Immature natural killer cell (primary cell): ENCODE measurements around the gene PPIL4. TPM values are rescaled to one million over a fixed set of nuclear protein-coding genes. Genes with fewer than 3 reads are reported as not detected.

Experiments
- DNase-seq, 3 donors: peaks; one replicate each; pipeline ENCODE4 v3.0.0; 2022; ENCODE audit warnings: mixed read lengths in 1 of 3
- H3K27ac Mint-ChIP-seq, 6 donors: one replicate each; pipeline ENCODE4 v1.8.0; 2020; ENCODE audit warnings: mixed read lengths in 6 of 6, mild to moderate bottlenecking in 5 of 6, inconsistent platforms in 4 of 6, moderate library complexity in 3 of 6
- H3K27me3 Mint-ChIP-seq, 3 donors: one replicate each; pipeline ENCODE4 v1.8.0; 2020 to 2021; ENCODE audit warnings: low read depth in 3 of 3, mild to moderate bottlenecking in 3 of 3, mixed read lengths in 3 of 3, moderate library complexity in 3 of 3, inconsistent platforms in 1 of 3
- H3K36me3 Mint-ChIP-seq, 3 donors: one replicate each; pipeline ENCODE4 v1.8.0; 2020; ENCODE audit warnings: mixed read lengths in 3 of 3, inconsistent platforms in 2 of 3, mild to moderate bottlenecking in 2 of 3
- H3K4me1 Mint-ChIP-seq, 2 donors: one replicate each; pipeline ENCODE4 v1.8.0; 2020; ENCODE audit warnings: inconsistent platforms in 2 of 2, mild to moderate bottlenecking in 2 of 2, mixed read lengths in 2 of 2, moderate library complexity in 1 of 2
- H3K4me3 Mint-ChIP-seq, 5 donors: one replicate each; pipeline ENCODE4 v1.8.0; 2020; ENCODE audit warnings: mild to moderate bottlenecking in 5 of 5, mixed read lengths in 5 of 5, inconsistent platforms in 3 of 5, moderate library complexity in 3 of 5
- H3K9me3 Mint-ChIP-seq, 6 donors: one replicate each; pipeline ENCODE4 v1.8.0; 2020; ENCODE audit warnings: mild to moderate bottlenecking in 6 of 6, mixed read lengths in 6 of 6, inconsistent platforms in 4 of 6, moderate library complexity in 3 of 6
- polyA plus RNA-seq, 3 donors: library from polyadenylated mRNA; unstranded; fragments of 300-500 nt; fragmentation: Illumina TruSeq; gene quantifications; one replicate each; pipeline ENCODE4 v1.2.3, GENCODE V29; 2021

The PPIL4 gene
- polyA plus RNA-seq, 3 donors from 2014 or later, result 5.2 to 13.1 (median 9.4) TPM

DNA sequence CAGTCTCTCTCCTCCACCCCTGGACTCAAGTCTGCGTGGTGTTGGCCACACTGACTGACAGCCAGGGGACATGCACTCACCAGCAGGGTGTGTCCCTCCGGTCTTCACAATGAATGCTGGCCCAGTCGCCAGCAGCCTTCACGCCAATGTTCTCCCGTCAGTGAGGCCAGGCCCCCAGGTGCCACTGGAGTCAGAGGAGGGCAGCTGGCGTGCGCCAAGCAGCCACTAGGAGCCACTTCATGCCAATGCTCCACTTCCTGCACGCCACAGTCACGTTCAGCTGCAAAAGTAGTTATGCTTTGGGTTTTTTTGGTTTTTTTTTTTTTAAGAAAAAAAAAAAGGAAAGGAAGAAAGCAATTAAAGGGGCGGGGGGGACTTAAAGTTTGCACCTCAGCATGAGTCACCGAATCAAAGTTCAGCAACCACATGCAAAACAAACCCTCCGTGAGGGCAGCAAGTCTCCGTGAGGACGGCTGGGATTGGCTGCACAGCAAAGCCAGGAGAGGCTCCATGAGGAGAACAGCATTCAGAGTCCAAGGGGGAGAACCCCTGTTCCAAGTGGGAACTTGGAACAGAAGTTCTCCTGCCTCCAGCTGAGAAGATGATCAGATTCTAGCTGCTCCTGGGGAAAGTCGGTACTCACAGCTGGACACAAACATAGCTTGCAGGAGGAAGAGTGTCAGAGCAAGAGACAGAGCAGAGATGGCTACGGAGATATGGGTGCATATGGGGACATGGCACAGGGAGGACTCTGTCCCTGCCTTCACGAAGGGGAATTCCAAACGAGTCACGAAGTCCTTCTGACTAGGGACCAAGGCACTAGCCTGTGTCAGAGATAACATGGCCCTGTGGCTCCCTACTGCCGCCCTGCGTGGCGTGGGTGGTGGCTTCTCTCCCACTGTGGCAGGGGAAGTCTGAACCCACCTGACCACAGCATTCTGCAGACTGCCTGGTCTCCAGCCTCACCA is 60.8 kb downstream of the PPIL4 start, which contains the start of gene ZC3H12D:
Gene ZC3H12D, minus strand, starts transcription at position 282 of the 968 bp plus-strand sequence. CDS start 10,471 bp downstream, outside the sequence.
- peak; percentile 45 to 69 (median 46) for DNase-seq

DNA sequence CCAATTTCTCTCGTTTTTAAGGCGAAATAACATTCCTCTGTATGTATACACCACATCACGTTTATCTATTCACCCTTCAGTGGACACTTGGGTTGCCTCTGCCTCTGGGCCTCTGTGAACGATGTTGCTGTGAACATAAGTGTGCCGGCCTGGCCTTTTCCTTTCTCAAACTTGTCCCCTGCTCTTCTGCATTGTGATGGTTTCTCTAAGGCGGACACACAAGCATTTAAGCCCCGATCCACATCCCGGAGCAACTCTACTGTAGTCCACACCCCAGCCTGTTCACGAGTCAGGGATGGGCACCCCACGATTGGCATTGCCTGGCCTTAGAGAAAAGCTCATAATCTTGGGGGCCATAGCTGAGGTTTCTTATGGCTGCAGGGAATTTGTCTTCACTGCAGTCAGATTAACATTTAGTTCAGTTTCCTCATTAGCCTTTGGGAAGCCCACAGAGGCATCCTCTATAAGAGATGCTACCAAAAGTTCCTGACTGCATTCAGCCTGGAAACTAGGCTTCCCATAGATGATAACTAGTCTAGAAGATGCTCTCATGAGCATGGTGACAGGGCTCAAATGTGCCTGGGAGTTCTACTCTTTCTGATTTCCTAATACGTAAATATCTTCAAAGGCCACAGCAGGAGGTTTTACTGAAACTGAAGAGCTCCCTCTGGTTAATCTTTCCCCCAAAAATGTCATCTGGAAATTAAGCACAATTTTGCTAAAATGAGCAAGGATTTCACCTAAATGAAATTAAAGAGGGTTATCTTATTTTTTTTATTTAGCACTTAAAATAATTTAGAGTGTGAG is 61.8 kb downstream of the PPIL4 start:
- Mint-ChIP-seq H3K4me3 (peak overlapping the region in 4 of 5 donors; percentile 11 to 83 (median 26)), H3K27me3 (peaks cover 4 to 7% (median 7%) of the 10 kb centered on the region in 3 donors), H3K4me1 (peaks cover 28 to 44% of the 10 kb centered on the region in 2 donors), H3K36me3 (no peaks in the 10 kb centered on the region), H3K27ac (peak overlapping the region in 3 of 6 donors; percentile 73 to 90 (median 85)), H3K9me3 (no peaks in the 10 kb centered on the region)
- no peak for DNase-seq

More for the DNA sequence above, 60.8 kb downstream of the PPIL4 start, which contains the start of gene ZC3H12D:
- Mint-ChIP-seq H3K4me3 (peak within 1 kb of the TSS; percentile 54 to 83 (median 75)), H3K27ac (peak within 1 kb of the TSS; percentile 58 to 90 (median 72)), H3K27me3 (peaks cover 4 to 7% (median 7%) of the 10 kb centered on the region in 3 donors), H3K4me1 (peaks cover 28 to 44% of the 10 kb centered on the region in 2 donors), H3K36me3 (no peaks in the 10 kb centered on the region), H3K9me3 (no peaks in the 10 kb centered on the region)

DNA sequence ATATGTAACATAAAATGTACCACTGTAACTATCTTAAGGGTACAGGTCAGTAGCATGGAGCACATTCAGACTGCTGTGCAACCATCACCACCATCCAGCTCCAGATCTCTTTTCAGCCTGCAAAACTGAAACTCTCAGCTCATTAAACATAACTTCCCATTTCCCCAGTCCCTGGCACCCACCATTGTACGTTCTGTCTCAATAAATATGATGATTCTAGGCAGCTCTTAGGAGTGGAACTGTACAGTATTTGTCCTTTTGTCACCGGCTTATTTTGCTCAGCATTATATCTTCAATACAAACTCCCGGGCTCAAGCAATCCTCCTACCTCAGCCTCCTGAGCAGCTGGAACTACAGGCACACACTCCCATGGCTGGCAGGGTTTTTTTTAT is 62.5 kb downstream of the PPIL4 start:
- no peak for DNase-seq
- Mint-ChIP-seq H3K4me3 (peak overlapping the region in 3 of 5 donors; percentile 10 to 83 (median 34)), H3K9me3 (no peaks in the 10 kb centered on the region), H3K4me1 (peaks cover 28 to 44% of the 10 kb centered on the region in 2 donors), H3K27ac (peak overlapping the region in 5 of 6 donors; percentile 11 to 90 (median 42)), H3K27me3 (peaks cover 4 to 11% (median 7%) of the 10 kb centered on the region in 3 donors), H3K36me3 (no peaks in the 10 kb centered on the region)

DNA sequence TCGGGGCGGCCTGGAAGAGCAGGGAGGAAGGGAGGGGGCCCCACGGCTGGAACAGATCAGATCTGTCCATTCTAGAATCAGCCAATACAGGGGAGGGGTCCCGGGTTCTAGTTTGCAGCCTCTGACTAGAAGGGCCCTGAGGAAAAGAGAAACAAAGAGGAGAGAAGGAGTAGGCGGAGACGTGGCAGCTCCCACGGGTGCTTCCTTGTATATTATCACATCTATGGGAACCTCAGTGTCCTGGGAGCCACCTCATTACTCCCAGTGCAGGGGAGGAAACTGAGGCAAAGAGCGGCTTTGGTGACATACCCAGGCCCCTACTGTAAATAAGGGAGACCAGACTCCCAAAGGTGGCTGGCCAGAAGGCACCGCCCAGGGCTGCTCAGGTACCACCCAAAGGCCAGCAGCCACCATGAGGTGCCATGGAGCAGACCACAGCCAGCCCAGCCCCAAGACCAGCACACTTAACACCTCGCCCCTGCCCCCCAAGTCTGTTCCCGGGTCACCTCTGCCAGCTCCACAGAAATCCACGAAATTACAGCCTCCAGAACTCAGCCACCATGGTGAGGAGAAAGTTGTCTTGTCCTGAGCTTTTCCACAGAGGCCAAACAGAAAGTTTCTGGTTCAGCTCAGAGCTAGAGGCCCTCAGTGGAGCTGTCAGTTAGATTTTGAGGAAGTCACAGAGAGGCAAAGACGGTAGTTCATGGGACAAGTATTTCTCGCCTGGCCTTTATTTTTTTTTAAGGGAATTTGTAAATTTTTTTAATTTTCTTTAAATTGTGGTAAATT is 63.1 kb downstream of the PPIL4 start:
- no peak for DNase-seq
- Mint-ChIP-seq H3K4me1 (peaks cover 28 to 44% of the 10 kb centered on the region in 2 donors), H3K4me3 (peak overlapping the region; percentile 80 to 91 (median 83)), H3K36me3 (no peaks in the 10 kb centered on the region), H3K9me3 (no peaks in the 10 kb centered on the region), H3K27me3 (peaks cover 4 to 11% (median 7%) of the 10 kb centered on the region in 3 donors), H3K27ac (peak overlapping the region in 5 of 6 donors; percentile 18 to 89 (median 56))

DNA sequence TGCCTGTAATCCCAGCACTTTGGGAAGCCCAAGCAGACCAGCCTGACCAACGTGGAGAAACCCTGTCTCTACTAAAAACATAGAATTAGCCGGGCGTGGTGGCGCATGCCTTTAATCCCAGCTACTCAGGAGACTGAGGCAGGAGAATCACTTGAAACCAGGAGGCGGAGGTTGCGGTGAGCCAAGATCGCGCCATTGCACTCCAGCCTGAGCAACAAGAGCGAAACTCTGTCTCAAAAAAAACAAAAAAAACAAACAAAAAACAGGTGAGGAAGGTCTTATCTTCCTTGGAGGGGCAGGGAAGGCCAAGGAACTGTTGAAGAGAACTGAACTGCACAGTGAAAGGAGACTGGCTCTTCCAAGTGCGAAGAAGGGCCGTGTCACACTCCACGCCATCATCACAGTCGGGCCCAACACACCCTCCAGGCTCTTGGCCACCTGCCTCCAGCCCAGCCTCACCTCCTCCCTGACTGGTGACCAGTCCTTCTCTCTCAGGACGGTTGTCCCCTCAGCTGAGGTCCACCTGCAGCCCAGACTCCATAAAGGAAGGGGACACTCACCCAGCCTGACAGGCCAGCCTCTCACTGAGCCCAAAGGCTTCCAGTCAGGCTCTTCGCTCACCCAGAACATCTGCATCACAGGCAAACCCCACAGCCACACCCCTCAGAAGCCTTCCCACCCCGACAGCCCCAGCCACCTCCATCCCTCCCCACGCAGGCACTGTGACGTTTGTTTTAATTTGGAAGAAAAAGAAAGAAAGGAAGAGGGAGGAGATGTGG is 65.2 kb downstream of the PPIL4 start:
- peak overlapping the region; percentile 12 to 80 (median 39) for H3K4me3 Mint-ChIP-seq
- peaks cover 3 to 15% (median 4%) of the 10 kb centered on the region in 3 donors for H3K27me3 Mint-ChIP-seq
- no peak for DNase-seq
- no peaks in the 10 kb centered on the region for H3K9me3 Mint-ChIP-seq
- H3K27ac Mint-ChIP-seq, result peak overlapping the region in 1 of 6 donors; percentile 75
- H3K4me1 Mint-ChIP-seq, result peaks cover 28 to 42% of the 10 kb centered on the region in 2 donors
- no peaks in the 10 kb centered on the region for H3K36me3 Mint-ChIP-seq

DNA sequence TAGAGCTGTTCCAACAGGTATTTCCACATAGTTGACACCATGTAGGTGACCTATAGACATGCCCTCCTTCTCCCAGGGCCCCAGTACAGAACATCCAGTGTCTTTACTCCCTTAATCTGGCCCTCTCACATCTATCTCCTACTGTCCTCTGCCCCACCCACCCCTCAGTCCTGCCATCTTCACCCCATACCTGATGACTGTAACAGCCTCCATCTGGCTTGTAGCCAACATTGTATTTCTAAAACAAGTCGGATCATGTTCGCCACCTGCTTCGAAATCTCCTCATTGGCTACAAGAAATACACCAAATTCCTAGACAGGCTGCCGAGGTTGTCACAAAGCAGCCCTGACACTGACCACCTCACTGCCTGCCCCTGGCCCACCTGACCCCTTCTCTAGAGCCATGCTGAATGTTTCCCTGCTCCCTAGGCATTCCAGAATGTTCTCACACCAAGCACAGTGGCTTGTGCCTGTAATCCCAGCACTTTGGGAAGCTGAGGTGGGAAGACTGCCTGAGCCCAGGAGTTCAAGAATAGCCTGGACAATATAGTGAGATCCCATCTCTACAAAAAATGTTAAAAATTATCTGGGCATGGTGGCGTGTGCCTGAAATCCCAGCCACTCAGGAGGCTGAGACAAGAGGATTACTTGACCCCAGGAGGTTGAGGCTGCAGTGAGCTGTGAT is 67.1 kb downstream of the PPIL4 start:
- H3K9me3 Mint-ChIP-seq, result no peaks in the 10 kb centered on the region
- H3K36me3 Mint-ChIP-seq, result no peaks in the 10 kb centered on the region
- peaks cover 0 to 8% (median 4%) of the 10 kb centered on the region in 3 donors for H3K27me3 Mint-ChIP-seq
- no peak for DNase-seq
- H3K4me3 Mint-ChIP-seq, result no peak overlapping the region
- peaks cover 17 to 25% of the 10 kb centered on the region in 2 donors for H3K4me1 Mint-ChIP-seq
- H3K27ac Mint-ChIP-seq, result no peak overlapping the region

DNA sequence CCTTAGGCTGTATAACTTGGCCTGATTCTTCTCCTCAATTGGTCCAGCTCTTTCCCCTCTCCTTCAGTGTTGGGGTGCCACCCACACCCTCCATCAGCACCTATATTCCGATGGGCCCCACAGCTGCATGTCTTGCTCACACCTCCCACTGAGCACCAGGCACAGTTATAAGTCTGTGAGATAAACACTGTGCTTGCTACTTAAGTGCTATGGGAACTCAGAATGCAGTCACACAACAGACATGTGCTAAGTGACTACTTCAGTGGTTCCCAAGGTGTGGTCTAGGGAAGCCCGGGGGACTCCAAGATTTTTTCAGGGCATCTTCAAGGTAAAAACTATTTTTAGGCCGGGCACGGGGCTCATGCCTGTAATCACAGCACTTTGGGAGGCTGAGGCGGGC is 68.3 kb downstream of the PPIL4 start:
- Mint-ChIP-seq H3K36me3 (no peaks in the 10 kb centered on the region), H3K27ac (no peak overlapping the region), H3K27me3 (peaks cover 0 to 10% (median 4%) of the 10 kb centered on the region in 3 donors), H3K4me1 (peaks cover 13 to 14% of the 10 kb centered on the region in 2 donors), H3K4me3 (no peak overlapping the region), H3K9me3 (no peaks in the 10 kb centered on the region)
- no peak for DNase-seq

DNA sequence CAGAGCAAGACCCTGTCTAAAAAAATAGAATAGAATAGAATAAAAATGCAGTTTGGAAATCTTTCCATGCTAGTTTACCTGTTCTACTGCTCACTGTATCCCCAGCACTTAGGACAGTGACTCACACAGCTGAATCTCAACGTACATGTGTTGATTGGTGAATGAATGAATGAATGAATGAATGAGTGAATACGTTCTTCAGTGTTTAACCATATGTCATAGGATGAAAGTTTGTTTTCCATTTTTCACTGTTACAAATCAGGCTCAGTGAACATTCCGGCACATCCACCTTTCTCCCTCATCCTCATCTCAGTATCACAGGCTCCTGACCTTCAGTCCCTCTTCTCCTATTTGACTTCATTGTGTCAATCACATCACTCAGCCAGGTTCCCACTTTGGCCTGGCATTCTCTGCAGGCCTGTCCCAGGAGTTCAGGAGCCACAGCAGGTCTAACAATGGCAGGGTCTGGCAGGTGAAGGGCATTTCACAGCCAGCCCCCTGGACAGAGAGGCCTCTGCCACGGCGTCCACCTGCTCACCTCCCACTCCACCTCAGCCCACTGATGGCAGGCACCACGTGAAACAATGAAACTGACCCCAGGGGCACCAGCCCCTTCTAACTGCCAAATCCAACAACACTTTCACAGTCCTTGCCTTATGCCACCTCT is 68.9 kb downstream of the PPIL4 start:
- no peak overlapping the region for H3K4me3 Mint-ChIP-seq
- H3K4me1 Mint-ChIP-seq, result peaks cover 7 to 8% of the 10 kb centered on the region in 2 donors
- no peak overlapping the region for H3K27ac Mint-ChIP-seq
- peaks cover 0 to 10% (median 0%) of the 10 kb centered on the region in 3 donors for H3K27me3 Mint-ChIP-seq
- no peak for DNase-seq
- no peaks in the 10 kb centered on the region for H3K9me3 Mint-ChIP-seq
- H3K36me3 Mint-ChIP-seq, result no peaks in the 10 kb centered on the region

DNA sequence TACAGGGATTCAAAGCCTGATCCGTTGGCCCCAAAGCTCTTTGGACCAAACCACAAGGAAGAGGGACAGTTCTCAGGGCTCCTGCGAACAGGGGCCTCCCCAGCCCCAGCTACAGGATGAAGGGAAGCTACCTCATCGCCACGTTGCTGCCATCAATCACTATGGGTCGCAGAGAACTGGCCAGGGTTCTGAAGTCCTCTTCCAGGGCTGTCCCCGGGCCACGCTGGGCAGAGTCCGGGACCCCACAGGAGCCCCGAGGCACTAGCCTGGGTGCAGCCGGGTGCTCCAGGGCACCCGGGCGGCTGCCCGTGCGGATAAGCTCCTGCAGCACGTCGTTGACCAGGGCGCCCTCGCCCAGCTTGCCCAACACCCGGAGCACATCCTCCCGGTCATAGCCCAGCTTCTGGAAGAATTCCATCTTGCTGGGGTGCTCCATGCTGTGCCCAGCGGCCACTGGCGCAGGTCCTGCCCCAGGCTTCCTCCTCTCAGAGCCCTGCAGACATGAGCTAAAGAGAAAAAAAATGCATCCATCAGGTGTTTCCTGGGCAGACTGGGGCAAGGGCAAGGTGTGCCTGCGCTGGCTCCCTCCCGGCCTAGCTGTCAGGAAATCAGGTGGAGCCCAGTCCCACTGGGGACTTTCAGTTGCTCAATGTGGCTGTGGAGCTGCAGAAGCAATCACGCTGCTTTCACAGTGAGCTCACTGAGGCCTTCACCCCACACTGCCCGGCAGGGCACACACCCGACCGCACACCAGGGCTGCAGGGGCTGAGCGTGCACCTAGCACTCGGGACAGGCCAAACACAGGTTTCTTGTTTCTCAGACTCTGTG is 71.5 kb downstream of the PPIL4 start:
- no peak for DNase-seq
- H3K27me3 Mint-ChIP-seq, result peaks cover 0 to 10% (median 0%) of the 10 kb centered on the region in 3 donors
- no peak overlapping the region for H3K4me3 Mint-ChIP-seq
- H3K36me3 Mint-ChIP-seq, result no peaks in the 10 kb centered on the region
- no peaks in the 10 kb centered on the region for H3K9me3 Mint-ChIP-seq
- H3K27ac Mint-ChIP-seq, result no peak overlapping the region
- H3K4me1 Mint-ChIP-seq, result no peaks in the 10 kb centered on the region

DNA sequence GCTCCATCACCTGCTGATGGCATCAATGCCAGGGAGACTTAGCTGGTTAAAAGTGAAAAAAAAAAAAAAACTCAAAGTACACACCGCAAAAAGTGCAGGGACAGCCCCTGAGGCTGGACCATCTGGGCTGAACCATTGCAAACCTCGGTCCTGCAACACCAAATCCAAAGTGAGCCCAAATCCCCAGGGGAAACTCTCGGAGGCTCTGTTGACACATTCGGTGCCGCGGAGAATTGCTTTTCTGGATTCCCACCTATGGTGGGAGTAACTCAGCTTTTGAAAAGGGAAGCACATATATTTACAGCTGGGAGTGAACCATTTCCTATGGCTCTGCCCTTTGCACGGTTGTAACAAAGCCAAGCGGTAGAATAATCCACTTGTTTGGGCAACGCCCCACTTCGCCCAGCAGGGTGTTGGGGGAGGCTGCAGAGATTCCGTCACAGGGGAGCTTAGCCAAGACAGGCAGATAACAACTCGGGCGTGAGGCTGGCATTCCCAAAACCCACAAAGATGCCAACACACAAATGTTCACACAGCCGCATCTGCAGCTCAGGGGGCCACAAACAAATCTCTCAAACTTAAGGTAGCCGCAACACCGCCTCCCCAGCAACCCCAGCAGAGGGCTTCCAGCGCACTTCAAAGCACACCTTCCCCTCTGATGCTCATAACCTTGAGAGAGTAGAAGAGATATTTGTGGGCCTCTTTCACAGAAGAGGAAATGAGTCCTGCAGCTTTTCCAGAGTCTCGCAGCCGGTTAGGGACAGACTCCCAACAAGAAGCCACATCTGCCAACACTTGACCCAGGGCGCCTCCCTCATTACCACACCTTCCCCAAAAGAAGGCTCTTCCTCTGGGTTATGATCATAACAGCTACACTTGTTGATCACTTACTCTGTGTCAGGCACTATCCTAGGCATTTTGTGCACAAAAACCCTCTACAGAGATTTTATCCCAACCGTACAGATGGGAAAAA is 72.5 kb downstream of the PPIL4 start:
- DNase-seq, result no peak
- Mint-ChIP-seq H3K4me3 (no peak overlapping the region), H3K36me3 (no peaks in the 10 kb centered on the region), H3K27ac (no peak overlapping the region), H3K4me1 (no peaks in the 10 kb centered on the region), H3K27me3 (peaks cover 0 to 6% (median 0%) of the 10 kb centered on the region in 3 donors), H3K9me3 (no peaks in the 10 kb centered on the region)
